ENCODE measurements around the gene MGAT4C.
"Not testable (repeated sequence)": the region's sequence is repeated elsewhere in the genome, so short reads cannot be mapped to it uniquely, and the experiment has no call there.

Gene MGAT4C

DNA sequence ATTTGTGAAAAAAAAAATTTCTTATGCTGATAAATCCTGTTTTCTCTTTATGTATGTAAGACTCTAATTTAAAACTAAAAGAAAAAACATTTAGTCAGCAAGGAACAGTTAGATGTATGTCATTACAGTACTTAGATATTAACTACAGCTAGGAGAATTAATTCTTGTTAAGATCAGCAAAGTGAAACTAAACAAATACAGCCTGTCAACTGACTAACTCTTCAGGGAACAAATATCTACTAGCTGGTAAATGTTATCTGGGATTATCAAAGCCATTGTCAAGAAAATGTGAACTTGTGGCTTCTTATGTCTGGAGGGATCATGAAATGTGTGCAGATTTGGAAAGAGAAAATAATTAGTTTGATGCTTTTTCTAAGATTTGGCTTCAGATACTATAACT, 27.5 kb downstream of the MGAT4C start:
- no peak for DNase-seq

DNA sequence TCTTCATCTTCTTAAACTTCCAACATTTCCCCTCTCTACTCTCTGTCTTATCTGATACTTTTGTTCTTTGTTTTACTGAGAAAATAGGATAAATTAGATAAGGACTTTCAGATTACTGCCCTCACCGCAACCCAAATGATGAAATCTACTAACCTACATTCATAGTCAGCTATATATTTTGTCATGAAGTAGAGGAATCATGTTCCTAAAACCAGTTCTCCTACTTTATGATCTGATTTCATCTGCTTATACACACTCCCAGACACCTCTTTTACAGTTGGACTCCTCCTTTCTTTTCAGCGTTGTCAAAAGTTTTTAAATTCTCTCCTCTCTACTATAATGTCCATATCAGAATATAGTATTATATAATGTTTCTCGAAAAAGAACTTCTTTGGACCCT, 29.7 kb downstream of the MGAT4C start:
- no peak for DNase-seq

- DNase-seq = no peak
Measured at GRCh38 chr12:86216591-86216990, 39.6 kb downstream of the MGAT4C start.

- no peak for DNase-seq
Measured at GRCh38 chr12:86213012-86213411, 43.2 kb downstream of the MGAT4C start.

- no peak for DNase-seq
Measured at GRCh38 chr12:86198696-86199444, 57.3 kb downstream of the MGAT4C start.

GRCh38 chr12:86196465-86196864, 59.7 kb downstream of the MGAT4C start:
- no peak for DNase-seq

- no peak for DNase-seq
Measured at GRCh38 chr12:86194721-86195120, 61.5 kb downstream of the MGAT4C start.

DNA sequence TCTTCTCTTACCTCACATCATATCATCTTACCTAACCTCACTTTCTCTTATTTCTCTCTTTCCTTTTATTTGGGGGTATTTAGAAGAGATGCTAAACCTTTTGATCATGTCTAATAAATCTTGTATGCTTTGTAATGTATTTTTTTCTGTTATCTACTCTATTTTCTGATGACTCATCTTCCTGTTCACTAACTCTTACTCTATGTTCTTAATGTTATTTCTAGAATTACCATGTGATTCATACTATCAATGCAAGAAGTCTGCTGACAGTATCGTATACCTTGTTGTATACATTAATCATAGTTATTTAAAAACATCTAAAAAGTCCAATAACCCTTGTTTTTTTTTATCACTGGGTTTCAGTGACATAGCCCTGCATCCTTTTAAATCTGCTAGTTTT, 62.3 kb downstream of the MGAT4C start:
- no peak for DNase-seq

DNA sequence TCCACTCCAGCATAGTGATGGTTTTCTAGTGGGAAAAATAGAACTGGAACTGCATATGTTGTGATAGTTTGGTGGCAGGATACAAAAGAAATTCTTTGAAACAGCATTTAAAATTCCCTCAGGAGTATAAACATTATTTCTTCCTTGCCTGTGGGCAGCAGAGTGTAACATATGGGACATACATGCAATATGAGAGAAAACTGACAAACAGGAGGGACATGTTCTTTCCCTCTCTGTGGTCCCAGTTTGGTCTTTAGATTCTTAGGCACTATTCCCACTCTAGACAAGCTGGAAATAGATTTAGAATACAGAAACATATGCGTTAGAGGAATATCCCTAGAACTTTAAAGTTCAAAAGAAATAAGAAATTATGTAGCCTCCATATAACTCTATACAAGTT, 68.0 kb downstream of the MGAT4C start:
- DNase-seq = no peak

DNA sequence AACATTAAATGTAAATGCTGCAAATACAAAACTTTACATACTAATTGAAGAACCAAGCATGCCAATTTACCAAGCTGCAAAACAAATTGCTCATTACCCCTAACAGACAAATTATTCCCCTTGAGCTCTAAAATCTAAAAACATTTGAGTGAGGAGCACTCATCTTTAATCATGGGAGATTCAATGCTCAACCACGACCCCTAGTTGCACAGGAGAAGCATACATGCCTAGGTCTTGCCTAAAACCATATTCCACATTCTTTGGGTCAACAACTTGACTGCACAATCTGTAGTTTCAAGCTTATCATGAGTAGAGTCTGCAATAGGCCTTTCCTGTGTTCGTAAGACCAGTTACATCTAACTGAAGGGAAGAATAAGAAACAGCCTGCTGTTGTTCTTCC, 69.7 kb downstream of the MGAT4C start:
- DNase-seq = no peak

- no peak for DNase-seq
Measured at GRCh38 chr12:86179855-86180254, 76.3 kb downstream of the MGAT4C start.

- no peak for DNase-seq
Measured at GRCh38 chr12:86174188-86174587, 82.0 kb downstream of the MGAT4C start.

- DNase-seq = no peak
Measured at GRCh38 chr12:86172913-86173443, 83.2 kb downstream of the MGAT4C start.

DNA sequence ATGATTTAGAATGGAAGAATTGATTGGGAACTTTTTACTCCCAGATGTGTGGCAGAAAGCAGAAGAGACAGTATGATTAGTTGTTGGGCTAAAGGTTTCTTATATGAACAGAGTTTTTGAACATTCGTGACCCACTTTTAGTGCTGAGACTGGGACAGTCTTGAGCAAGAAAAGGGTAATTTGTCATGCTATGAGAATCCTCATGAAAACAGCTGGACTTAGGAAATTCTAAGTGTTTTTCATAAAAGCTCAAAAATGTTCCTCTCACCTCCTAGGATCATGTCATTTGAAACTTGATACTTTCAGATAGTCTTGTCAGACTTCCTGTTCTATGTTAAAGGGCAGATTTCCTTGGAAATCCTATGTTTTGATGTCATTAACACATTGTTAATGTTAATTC, 86.1 kb downstream of the MGAT4C start:
- no peak for DNase-seq

DNA sequence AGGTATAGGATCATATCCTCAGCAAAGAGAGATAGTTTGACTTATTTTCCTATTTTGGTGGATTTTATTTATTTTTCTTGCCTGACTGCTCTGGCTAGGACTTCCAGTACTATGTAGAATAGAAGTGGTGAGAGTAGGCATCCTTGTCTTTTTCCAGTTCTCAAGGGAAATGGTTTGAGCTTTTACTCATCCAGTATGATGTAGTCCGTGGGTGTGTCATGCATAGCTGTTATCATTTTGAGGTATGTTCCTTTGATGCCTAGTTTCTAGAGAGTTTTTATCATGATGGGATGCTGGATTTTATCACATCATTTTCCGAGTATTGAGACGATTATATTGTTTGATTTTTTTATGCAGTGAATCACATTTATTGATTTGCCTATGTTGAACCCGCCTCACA, 97.2 kb downstream of the MGAT4C start:
- DNase-seq = no peak

DNA sequence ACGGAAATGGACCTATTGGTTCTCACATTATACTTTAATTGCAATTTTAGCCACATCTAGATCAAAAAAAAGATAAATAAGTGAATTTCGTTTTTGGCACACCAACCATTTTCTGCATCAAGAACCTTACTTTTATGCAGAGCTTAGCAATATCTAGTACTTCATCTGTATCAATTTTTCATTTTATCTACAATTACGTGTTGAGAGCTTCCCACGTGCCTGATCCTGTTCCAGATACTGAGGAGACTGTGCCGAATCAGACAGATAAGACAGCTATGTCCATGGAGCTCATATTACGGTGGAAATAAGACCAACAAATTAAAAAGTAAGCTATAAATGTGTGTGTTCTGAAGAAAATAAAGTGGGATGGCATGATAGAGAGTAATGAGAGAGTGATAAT, 101.6 kb downstream of the MGAT4C start:
- DNase-seq = no peak

GRCh38 chr12:86148612-86149011, 107.6 kb downstream of the MGAT4C start:
- no peak for DNase-seq

GRCh38 chr12:86148071-86148470, 108.1 kb downstream of the MGAT4C start:
- no peak for DNase-seq

- DNase-seq = no peak
Measured at GRCh38 chr12:86145156-86145555, 111.0 kb downstream of the MGAT4C start.

- no peak for DNase-seq
Measured at GRCh38 chr12:86143162-86143561, 113.0 kb downstream of the MGAT4C start.

- DNase-seq = no peak
Measured at GRCh38 chr12:86139671-86140070, 116.5 kb downstream of the MGAT4C start.

DNA sequence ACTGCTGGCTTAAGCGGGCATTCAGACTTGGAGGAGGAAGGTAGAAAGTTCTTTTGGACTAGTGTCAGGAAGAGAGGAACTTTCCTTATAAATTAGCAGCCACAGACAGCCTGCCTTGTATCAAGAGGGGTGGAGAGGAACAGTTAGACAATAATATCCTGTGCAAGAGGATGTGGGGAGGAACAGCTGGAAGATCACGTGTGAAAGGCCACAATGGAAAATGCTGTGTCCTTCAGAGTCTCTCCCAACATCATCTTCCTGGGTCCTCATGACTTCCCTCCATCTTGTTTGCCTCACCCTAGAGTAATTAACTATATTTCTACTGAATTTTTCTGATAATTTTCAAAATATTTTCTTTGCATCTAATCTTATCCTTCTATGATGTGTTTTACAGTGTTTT, 117.4 kb downstream of the MGAT4C start:
- DNase-seq = no peak

GRCh38 chr12:86137936-86138335, 118.3 kb downstream of the MGAT4C start:
- no peak for DNase-seq

GRCh38 chr12:86134561-86134960, 121.6 kb downstream of the MGAT4C start:
- DNase-seq = no peak

DNA sequence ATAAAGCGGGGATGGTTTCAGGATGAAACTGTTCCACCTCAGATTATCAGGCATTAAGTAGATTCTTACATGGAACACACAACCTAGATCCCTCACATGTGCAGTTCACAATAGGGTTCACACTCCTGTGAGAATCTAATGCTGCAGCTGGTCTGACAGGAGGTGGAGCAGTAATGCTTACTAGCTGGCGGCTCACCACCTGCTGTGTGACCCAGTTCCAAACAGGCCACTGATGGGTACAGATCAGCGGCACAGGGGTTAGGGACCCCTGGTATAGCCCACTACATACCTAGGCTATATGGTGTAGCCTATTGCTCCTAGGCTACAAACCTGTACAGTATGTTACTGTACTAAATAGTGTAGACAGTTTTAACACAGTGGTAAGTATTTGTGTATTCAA, 129.3 kb downstream of the MGAT4C start:
- not testable (repeated sequence) for DNase-seq
